ENCODE results near the gene PTPRF.

Gene PTPRF

DNA sequence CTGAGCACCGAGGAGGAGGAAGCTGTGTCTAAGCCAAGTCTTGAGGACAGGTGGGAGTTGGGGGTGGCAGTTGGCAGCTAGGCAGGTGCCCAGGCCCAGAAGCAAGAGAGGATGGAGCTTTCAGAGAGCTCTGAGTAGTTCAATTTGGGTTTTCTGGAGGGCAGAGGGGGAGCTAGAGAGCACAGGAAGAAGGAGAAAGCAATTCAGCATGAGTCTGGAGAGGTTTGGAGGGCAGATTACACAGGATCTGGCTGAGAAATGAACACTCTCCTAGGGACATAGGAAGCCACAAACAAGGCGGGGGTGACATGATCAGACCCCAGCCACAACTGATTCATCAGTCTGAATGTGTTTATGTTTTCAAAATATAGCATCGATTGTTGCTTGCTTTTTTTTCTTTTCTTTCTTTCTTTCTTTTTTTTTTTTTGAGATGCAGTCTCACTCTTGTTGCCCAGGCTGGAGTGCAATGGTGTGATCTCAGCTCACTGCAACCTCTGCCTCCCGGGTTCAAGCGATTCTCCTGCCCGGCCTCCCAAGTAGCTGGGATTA, 23.8 kb downstream of the PTPRF start:
- peak in 1 of 2 donors; percentile 23 for DNase-seq

DNA sequence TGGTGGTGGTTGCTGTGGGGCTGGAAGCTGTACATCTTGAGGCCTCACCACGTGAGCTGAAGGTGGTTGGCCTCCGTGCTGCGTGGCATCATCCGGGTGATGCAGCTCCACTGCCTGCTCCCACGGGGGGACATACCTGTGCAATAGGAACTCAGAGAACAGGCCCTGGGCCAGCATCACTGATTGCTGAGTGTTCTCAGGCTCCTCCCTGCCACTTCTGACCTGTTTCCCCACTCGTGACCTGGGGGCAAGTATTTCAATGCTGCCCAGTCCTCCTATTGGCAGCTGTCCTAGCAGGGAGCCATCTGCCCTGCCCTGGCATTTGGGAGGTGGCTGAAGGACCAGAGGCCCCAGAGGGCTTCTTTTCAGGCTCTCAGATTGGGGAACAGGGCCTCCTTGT, 26.1 kb downstream of the PTPRF start:
- DNase-seq = no peak

DNA sequence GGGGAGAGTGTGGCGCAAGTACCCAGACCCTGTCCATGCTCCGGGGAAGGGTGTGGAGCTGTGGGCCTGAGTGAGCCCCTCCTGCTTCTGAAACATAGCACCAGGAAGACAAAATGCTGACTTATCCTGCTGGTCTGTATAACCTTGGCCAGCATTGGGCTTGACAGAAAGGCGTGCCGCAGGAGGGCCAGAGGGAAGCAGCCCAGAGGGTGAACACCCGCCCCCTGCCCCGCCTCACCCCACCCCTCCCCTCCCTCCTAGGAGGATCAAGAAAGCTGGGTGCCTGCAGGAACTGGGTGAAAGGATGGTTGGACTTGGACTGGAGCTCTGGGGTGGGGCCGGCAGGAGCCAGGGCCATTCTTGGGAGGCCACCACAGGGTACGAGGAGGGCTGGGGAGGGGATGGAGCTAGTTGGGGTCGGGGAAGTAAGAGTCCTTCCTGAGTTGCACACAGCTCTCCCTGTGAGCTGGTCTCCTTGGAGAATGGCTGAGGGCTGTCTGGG, 27.1 kb downstream of the PTPRF start:
- no peak for DNase-seq

DNA sequence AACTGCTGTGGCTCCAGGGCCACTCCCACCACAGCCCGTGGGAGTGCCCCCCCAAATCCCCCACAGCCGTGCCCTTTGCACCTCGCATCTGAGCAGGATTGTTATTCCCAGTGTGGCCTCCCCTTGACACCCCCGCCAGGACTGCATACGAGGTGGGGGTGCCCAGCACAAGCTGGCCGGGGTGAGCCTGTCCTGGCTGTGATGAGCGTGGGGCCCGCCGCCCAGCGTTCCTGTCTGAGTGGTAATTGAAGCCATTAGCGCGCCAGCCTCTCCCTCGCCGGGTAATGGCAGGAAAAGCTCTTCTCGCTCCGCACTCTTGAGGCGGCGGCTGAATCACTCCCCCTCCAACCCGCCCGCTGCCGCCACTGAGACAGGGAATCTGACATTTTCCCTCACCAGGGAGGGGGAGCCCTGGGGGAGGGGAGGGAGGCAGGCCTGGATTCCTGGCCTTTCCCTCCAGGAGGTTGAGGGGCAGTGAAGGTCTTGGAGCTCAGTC, 27.7 kb downstream of the PTPRF start:
- DNase-seq = no peak

DNA sequence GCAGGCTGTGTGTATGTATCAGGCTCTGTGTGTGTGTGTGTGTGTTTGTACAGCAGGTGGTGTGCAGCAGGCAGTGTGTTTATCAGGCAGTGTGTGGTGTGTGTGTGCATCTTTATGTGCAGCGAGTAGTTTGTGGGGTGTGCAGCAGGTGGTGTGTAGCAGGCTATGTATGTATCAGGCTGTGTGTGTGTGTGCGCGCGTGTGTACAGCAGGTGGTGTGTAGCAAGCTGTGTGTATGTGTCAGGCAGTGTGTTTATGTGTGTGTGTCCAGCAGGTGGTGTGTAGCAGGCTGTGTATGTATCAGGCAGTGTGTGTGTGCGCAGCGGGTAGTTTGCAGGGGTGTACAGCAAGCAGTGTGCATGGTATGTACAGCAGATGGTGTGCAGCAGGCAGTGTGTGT, 29.0 kb downstream of the PTPRF start:
- no peak for DNase-seq

DNA sequence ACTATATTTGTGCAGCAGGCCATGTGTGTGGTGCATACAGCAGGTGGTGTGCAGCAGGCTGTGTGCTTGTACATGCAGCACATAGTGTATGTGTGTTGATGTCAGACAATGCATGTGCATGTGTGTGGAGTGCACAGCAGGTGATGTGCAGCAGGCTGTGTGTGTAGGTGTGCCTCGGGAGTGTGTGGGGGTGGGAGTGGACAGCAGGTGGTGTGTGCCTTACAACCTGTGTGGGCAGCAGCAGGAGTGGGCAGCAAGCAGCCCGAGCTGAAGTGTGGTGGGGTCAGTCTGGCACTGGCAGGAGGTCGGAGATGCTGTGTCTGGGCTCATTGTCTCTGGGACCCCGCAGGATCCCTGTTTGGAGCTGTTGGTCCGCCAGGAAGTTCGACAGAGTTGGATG, 29.6 kb downstream of the PTPRF start:
- no peak for DNase-seq

DNA sequence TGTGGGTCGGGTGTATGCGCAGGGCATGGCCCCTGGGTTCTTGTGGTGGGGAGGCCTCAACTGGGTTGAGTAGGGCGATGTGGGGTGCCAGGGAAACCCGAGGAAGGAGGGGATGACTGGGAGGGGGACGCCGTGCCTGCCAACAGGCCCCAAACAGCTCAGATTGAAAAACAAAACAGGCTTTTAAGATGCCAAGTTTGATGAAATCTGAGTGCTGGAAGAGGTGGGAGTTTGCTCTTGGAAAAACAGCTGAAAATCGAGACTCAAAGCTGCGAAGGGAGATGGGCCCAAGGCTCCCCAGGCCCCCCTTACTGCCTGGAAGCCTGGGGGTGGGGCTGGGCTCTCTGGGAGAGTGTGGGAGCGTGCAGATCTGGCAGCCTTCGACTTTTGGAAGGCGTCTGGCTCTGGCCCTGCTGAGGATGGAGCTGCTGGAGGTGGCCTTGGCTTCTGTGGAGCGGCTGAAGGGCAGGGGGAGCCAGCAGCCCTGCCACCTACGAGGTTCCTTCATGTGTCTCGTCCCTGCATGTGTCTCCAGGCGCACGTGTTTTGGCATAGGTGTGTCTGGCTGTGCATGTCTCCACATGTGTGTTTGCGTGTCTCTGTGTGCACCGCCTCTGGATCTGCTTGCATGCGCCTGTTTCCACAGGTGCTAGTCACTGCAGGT, 33.3 kb downstream of the PTPRF start:
- no peak for DNase-seq

DNA sequence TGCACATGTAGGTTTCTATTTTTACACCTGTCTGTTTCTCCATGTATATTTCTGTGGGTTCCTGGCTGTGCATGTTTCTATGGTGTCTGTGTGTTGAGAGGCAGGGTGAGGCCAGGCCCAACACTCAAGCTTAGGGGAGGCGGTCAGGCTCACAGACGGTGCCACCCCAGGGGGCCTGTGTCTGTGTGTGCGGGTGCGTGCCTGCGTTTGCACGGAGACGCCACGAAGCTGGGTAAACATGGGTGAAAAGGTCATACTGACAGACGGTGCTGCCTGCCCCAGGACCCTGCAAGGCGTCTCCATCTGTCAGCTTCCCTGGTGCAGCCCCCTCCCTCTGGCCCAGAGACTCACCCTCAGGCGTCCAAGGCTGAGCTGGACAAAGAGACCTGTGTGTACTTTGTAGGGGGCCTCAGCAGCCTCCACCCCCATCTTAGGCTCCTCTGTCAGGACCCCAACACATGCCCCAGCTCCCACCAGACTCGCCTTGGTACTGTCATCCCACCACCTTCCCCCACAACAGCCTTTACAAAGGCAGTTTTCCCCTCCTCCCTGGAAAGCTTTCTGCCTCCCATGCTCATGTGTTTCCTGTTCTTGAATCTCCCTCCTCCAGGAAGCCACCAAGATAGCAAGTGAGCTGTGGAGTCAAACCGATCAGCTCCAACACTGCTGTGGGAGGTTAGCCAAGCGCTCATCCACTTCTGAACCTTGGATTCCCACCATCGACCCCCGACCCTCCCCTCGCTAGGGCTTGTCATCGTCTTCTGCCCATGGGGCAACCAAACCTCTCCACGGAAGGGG, 34.1 kb downstream of the PTPRF start:
- no peak for DNase-seq

DNA sequence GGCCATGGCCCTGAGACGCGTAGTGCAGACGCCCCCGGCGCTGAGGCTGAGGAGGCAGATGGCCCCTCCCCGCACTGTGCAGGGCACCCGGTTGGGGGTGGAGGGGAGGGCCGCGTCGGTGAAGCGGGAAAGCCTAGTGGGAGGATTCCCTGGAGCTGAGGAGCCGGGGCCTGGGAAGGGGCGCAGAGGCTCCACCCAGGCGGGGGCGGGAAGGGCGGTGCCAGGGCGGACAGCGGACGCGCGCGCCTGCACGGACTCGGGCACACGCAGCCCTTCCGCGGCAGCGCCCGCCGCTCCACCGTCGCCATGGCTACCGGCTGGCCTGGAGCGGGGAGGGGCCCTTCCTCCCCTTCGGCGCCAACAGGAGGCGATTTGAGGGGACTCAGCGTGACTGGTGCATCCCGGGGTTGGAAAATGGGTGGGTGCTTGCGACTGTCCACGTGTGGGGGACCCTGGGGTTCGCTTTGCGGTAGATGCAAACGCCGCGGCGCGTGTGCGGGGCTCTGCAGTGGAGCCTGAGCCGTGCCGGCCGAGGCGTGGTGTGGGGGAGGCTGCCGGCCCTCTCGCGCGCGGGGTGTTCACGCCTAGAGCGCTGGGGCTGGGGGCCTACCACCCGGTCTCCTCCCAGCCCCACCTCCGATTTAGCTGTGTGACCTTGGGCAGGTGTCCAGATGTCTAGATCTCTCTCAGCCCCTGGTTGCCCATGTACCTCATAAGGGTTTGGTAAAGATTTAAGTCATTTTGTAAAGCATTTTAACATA, 35.1 kb downstream of the PTPRF start:
- DNase-seq = peak in 1 of 2 donors; percentile 13

DNA sequence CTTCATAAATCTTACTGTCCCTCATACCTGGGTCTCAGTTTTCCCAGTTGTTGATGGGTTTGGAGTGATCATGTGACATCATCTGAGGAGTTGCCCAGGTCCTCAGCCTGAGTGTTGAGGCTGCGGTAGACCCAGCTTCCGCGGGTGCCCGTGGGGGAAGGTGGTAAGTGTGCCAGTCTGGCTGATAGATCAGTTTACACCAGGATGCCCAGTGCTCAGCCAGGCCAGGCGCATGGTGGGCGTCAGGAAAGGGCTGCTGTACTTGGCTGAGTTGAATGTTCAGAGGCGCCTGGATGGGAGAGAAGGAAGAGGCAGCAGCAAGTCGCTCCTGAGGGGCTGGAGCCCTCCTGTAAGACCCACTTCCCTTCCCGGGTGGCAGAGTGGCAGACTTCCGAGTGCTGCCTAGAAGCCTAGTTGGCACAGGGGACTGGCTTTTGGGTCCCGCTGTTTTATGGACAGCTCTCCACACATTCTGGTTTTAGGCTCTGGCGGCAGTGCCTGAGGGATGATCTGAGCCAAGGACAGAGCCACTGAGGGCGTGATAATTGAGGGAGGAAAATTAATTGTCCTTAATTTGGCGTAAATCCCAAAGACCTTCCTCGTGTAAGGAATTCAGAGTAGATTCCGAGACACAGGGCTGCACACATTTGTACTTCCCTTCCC, 35.8 kb downstream of the PTPRF start:
- DNase-seq = no peak

DNA sequence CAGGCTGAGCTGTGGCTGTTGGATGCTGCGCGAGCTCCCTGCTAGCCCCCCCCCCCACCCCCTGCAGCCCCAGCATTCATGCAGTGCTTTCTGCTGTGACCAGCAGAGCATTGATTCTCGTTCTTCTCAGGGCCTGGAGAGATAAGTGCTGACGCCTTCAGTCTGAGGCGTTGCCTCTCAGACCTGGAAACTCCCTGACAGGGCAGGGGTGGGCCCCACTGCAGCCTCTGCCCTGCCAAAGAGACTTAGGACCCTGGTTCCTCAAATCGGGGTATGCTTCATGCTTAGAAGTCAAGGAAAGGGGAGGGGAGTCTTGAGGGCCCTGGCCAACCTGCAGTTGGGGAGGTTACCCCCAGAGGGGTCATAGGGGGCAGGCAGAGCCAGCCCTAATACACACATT, 38.5 kb downstream of the PTPRF start:
- no peak for DNase-seq

DNA sequence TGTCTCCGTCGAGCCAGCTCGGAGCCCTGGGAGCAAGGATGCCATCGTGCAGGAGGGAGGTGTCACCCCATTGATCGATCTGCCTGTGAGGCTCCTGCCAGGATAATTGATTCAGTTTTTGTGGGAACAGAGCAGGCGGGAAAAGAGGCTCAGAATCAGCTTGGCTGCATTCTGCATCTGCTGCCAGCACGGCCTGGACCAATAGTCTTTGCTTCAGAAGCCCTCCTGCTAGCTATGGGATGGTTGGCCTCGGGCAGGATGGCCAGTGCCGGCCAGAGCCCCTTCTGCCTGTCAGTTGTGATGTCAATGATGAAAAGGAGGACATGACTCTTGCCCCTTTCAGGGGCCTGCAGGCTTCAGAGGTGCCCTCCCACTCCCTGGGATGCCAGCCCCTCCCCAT, 39.6 kb downstream of the PTPRF start:
- DNase-seq = no peak

DNA sequence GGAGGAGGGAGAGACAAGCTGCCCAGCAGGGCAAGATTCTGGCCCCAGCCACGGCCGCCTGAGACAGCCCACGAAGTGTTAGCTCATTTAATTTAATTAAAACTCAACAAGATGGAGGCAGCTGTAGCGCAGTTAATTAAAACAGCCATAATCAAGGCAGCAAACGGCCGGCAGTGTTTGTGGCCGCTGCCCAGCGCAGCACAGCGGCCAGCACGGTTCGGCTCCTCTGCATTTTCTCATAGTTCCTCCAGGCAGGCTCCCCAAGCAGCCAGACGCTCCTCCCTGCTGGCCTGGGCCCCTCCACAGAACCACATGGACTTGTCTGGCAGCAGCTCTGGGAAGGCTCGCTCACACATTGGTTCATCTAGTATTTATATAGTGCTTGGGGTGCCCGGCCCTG, 40.0 kb downstream of the PTPRF start:
- DNase-seq = no peak

DNA sequence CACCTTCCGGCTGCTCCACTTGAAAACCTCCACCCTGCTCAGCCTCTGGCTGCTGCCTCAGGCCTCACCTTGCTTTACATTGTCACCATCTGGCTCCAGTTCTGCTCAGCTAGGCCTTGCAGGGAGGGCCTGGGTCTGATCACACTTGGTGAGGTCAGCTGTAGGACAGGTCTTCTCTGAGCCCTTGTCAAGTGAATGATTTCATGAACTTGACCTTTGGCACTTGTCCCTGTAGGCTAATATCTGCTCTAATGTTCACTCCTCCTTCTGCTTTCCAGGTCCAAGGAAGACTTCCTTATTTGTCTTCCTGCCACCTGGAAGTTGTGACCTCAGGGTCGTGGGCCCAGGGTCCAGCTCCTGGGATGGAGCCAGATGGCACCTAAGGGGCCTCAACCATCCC, 41.4 kb downstream of the PTPRF start:
- DNase-seq = no peak

DNA sequence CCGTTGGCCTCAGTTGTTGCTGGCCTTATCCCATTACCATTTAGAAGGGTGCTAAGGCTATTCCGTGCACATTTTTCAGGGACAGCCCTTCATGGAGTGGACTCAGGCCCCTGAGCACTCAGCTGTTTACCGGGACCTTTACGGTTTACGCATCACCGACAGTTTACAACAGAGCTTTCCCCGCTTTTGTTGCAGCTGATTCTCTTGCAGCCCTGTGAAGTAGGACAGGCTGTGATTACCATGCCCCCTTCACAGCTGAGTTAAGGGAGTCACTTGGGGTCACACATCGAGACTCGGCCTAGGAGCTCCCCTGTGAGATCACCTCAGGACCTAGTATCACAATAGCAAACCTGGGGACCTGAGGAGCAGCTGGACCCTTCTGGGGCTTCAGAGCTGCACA, 41.9 kb downstream of the PTPRF start:
- DNase-seq = no peak

DNA sequence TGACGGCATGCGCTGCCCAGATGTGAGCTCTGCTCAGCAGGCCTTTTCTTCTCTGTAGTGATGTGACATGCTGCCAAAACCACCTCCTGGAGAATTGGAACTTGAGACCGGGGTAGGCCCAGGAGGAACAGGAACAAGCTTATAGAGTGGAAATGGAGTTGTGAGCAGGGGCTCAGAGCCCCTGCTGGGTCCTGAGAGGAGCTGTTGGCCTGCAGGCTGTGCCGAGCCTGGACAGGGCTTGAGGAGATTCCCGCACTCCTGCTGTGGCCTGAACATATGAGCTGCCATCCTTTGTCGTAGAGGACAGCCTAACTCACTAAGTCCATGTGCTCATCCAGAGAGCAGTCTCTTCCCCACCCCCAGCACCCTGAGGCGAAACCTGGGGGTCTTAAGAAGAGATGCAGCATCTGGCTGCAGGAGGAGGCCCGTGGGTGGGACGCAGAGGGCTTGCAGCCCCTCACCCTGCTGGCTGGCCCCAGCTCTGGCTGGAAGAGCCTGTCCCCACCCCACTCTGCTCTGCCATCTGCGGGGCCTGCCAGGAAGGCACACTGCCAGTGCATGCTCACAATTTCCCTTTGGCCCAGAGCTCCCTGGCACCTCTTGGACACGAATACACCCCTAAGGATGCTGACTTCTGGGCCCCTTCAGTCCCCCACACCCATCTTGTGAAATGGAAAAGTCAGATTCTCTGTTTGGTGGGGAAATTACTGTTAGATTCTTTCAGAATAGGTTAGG, 42.5 kb downstream of the PTPRF start:
- DNase-seq = no peak

DNA sequence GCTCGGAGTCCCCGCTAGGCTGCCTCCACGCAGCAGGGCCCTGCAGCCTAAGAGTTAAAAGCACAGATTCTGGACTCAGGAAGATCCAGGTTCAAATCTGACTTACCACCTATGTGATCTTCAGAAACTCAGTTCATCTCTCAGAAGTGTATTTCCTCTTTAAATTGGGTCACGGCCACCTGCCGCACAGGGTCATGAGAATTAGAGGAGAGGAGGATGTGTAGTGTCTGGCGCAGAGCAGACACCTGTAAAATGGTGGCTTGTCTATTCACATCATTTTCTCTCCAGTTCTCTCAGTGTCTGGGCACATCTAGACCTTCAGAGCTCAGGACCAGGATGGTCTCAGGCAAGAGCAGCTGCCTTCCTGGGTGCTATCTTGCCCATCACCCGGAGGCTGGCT, 45.8 kb downstream of the PTPRF start:
- no peak for DNase-seq

DNA sequence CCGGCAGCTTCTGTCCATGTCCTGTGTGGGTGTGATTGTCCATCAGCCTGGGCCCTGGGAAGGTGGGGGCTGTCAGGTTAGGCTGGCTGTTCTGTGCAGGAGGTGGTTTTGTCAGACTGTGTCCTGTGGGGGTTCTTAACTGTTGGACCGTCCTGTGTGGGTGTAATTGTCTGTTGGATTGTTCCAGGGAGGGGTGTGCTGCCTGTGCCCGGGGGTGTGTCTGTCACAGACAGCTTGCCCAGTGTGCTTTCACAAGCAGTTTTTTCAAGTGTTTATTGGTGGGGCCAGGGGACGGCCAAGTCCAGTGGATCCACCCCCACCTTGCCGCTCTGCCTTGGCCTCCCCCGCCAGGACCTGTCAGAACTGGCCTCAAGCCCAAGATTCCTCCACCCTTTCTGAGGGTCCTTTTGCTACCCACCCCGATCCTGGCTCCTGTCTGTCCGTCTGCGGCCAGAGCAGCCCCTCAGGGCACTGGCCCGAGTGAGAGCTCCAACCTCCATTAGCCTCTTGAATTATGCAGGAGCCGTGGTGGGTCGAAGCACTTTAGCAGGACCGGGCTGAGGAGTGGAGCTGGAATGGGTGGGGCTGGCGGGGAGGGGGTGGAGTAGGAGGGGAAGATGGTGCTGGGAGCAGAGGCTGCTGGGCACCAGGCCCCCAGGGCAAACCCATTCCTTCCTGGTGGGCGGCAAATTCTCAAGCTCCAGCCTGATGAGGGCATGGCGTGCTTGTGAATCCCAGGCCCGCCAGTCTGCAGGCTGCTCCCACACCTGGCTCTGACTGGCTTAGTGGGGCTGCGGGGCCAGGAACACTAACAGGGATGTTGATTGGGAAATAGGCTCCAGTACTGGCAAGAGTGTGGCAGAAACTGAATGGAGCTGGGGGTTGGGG, 47.2 kb downstream of the PTPRF start:
- DNase-seq = no peak

DNA sequence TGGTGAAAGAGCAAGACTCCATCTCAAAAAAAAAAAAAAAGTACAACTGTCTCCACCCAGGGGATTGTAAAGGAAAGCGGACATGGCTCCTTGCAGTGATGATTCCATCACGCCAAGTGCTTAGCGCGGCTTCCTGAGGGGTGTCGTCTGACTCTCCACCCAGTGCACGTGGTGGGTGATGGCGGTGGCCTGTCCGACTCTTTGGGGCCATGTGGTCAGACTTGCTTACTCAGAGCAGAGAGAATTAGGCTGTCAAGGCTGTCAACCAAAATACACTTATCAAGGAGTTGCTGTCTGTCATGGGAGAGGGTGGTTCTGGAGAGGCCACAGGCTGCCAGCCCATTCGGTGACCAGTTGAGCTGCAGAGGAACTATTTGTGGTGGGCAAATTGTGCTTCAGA, 49.4 kb downstream of the PTPRF start:
- no peak for DNase-seq

DNA sequence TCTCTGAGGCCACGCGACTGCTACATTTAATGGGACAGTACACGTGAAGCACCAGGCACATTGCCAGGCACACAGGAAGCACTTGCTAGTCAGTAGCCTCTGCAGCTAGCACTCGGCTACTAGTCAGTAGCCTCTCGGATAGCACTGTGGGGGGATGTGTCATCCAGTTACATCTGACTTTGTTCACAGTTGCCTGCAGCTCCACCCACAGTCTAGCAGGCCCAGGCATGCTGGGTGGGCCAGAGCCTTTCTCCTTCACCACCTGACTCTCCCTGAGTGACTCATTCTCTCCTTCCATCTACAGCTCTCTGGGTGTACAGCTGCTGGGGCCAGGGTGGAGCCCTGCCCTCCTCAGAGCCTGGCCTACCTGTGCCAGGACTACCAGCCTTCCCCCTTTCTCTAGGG, 51.5 kb downstream of the PTPRF start:
- DNase-seq = no peak

DNA sequence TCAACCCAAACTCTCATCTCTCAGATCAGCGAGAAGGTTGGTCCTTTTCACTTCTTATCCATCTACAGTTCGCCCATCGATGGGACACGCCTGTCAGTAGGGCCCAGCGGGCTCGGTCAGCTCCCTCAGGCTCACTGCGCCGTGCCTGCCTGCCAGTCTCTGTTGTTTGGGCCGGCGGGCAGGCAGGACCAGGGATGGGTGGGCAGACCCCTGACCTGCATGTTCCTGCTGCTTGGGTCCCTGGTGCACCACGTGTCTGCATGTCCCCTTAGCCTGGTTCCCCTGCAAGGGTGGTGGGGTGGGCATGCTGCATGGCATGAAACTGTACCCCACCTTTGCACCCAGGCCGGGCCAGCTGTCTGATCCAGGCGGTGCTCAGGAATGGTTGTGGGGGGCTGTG, 52.4 kb downstream of the PTPRF start:
- no peak for DNase-seq
